K562 (cell line): Measurements from ENCODE around the gene C19orf85. TPM values are rescaled to one million over a fixed set of nuclear protein-coding genes. Genes with fewer than 3 reads are reported as not detected.

Experiments
- BRF2 ChIP-seq: IDR thresholded peaks from 3 replicates; pipeline ENCODE4 v1.6.1; 2011; ENCODE audit warnings: borderline replicate concordance, mild to moderate bottlenecking; ENCODE audit not compliant: insufficient read length, insufficient read depth
- C11orf30 ChIP-seq: fragments of 450-650 bp; IDR thresholded peaks from 2 replicates; pipeline ENCODE4 v1.6.1; 2016; ENCODE audit warnings: low read depth, mild to moderate bottlenecking
- CGGBP1 ChIP-seq: fragments of 250-450 bp; sonication (Bioruptor Pico); IDR thresholded peaks from 2 replicates; pipeline ENCODE4 v1.9.0; 2021; ENCODE audit warnings: mild to moderate bottlenecking
- CREBBP ChIP-seq: IDR thresholded peaks from one replicate; pipeline ENCODE4 v1.6.1; 2012; ENCODE audit warnings: low read depth, mild to moderate bottlenecking, control low read depth, inconsistent platforms, low read length
- ESRRA ChIP-seq: fragments of 450-650 bp; IDR thresholded peaks from 2 replicates; pipeline ENCODE4 v1.6.1; 2014; ENCODE audit warnings: low read depth, mild to moderate bottlenecking, moderate library complexity, borderline replicate concordance
- ETV6 ChIP-seq, 3 experiments: fragments of 150-350 bp in 1 of 3; sonication (generic) in 1 of 3; formaldehyde crosslinking in 1 of 3; IDR thresholded peaks; 2 replicates each; pipeline versions ENCODE4 v1.6.1 to v1.8.0; 2014 to 2022; ENCODE audit warnings: borderline replicate concordance in 2 of 3, low read depth in 2 of 3, antibody characterized with exemption in 1 of 3, low read length in 1 of 3, mild to moderate bottlenecking in 1 of 3, missing genetic modification reagents in 1 of 3
- HCFC1 ChIP-seq: IDR thresholded peaks from 2 replicates; pipeline ENCODE4 v1.6.1; 2012; ENCODE audit warnings: low read depth, low read length, improper control_type of control experiment
- IRF9 ChIP-seq: fragments of 450-650 bp; IDR thresholded peaks from 2 replicates; pipeline ENCODE4 v1.6.1; 2016; ENCODE audit warnings: missing biosample characterization, missing genetic modification characterization
- KDM4B ChIP-seq, 2 experiments: fragments of 450-650 bp in 1 of 2; sonication (generic) in 1 of 2; IDR thresholded peaks; 2 replicates each; pipeline ENCODE4 v1.6.1; 2016 to 2017; ENCODE audit warnings: borderline replicate concordance in 2 of 2, antibody characterized with exemption in 1 of 2, low read depth in 1 of 2, mild to moderate bottlenecking in 1 of 2
- PCBP1 ChIP-seq: fragments of 200-400 bp; formaldehyde crosslinking; IDR thresholded peaks from 2 replicates; pipeline ENCODE4 v1.6.1; 2018; ENCODE audit warnings: mild to moderate bottlenecking, low read depth, low read length; ENCODE audit not compliant: poor library complexity, severe bottlenecking
- SMAD2 ChIP-seq: fragments of 150-350 bp; IDR thresholded peaks from 2 replicates; pipeline ENCODE4 v1.6.1; 2014; ENCODE audit warnings: low read depth, mild to moderate bottlenecking, low read length
- ZNF639 ChIP-seq, 2 experiments: fragments of 200-800 bp in 1 of 2; sonication (Bioruptor generic) in 1 of 2; sonication (generic) in 1 of 2; formaldehyde crosslinking in 1 of 2; IDR thresholded peaks in 1 of 2; conservative IDR thresholded peaks in 1 of 2; 2 replicates each; pipeline versions ENCODE4 v1.5.0 to v1.6.1; 2016 to 2020; ENCODE audit warnings: missing compliant biosample characterization in 1 of 2, missing genetic modification characterization in 1 of 2, missing genetic modification reagents in 1 of 2
- ZNF644 ChIP-seq: fragments of 200-800 bp; sonication (Bioruptor generic); IDR thresholded peaks from 2 replicates; pipeline ENCODE4 v1.6.1; 2016; ENCODE audit warnings: low read depth, missing genetic modification characterization, missing compliant biosample characterization
- ZNF699 ChIP-seq: fragments of 250-450 bp; sonication (Bioruptor Pico); IDR thresholded peaks from 2 replicates; pipeline ENCODE4 v1.8.0; 2021; ENCODE audit warnings: mild to moderate bottlenecking, moderate library complexity; ENCODE audit not compliant: insufficient replicate concordance
- polyA plus RNA-seq, 8 experiments: library from polyadenylated mRNA; depleted of rRNA in 4 of 8; stranded (reverse) in 5 of 8; unstranded in 3 of 8; fragments of >200 nt; fragmentation: Nextera tagmentation in 2 of 8; fragmentation: Illumina TruSeq in 1 of 8; extraction: Ambion mirVana in 2 of 8; extraction: Trizol in 1 of 8; gene quantifications; 2 replicates each; pipeline versions ENCODE4 v1.2.1 to v1.2.3, GENCODE V29; 2011 to 2014; ENCODE audit warnings: inconsistent platforms in 1 of 8, missing spikeins in 1 of 8
- total RNA-seq, 7 experiments: library from RNA; depleted of rRNA in 6 of 7; stranded (reverse); fragments of >200 nt in 6 of 7; fragmentation: Illumina TruSeq in 2 of 7; extraction: Trizol in 2 of 7; gene quantifications; 2 replicates each; pipeline versions ENCODE4 v1.2.1 to v1.2.3, GENCODE V29; 2011 to 2021; ENCODE audit warnings: low replicate concordance in 1 of 7
- TF ChIP-seq, protein P1 (sequence below): fragments of 450-650 bp; formaldehyde crosslinking; IDR thresholded peaks from 2 replicates; pipeline ENCODE4 v1.4.0; 2020; ENCODE audit warnings: mild to moderate bottlenecking, mixed read lengths
- TF ChIP-seq, protein P2 (sequence below): fragments of 250-450 bp; sonication (Bioruptor Pico); IDR thresholded peaks from 2 replicates; pipeline ENCODE4 v1.5.0; 2020; ENCODE audit warnings: mild to moderate bottlenecking, borderline replicate concordance

C19orf85 gene
- total and polyA plus RNA-seq, 9 of the 15 experiments (the other 6 are each of a cell fraction or from before 2014, with no cell fraction given), result not detected

GRCh38 chr19:55484593-55485438, 20.3 kb upstream of the C19orf85 start, which contains the start of gene NAT14 (continued):
- TF ChIP-seq ZNF639 (CRISPR knock-in tag; conservative IDR thresholded peaks at IDR 0.05 in 1 of 2, IDR thresholded peaks at IDR 0.05 in 1 of 2) (0 out of 4 replicates have a peak, but pooled peaks of 1 of the 2 experiments have one; percentile 37), HCFC1 (peak; percentile 44), ESRRA (no peak; the same call in 1 of the 2 replicates), KDM4B (IDR thresholded peaks at IDR 0.05; ENCODE audit: borderline replicate concordance in 2 of 2, low read depth in 1 of 2) (0 out of 4 replicates have a peak, but pooled peaks of 1 of the 2 experiments have one; percentile 18), ZNF644 (tag) (no peak), ZNF699 (no peak), CGGBP1 (CRISPR knock-in tag) (no peak), C11orf30 (no peak; the same call in 1 of the 2 replicates), ETV6 (IDR thresholded peaks at IDR 0.05; ENCODE audit: borderline replicate concordance in 1 of 2, low read depth in 2 of 2, low read length in 1 of 2) (no peak; a peak in 1 of 4 replicates), ETV6 (CRISPR knock-in tag; IDR thresholded peaks at IDR 0.05; ENCODE audit: borderline replicate concordance) (no peak), BRF2 (no peak), CREBBP (no peak), IRF9 (tag) (no peak), SMAD2 (no peak), PCBP1 (peak; percentile 42)
- TF ChIP-seq, protein P1, sequence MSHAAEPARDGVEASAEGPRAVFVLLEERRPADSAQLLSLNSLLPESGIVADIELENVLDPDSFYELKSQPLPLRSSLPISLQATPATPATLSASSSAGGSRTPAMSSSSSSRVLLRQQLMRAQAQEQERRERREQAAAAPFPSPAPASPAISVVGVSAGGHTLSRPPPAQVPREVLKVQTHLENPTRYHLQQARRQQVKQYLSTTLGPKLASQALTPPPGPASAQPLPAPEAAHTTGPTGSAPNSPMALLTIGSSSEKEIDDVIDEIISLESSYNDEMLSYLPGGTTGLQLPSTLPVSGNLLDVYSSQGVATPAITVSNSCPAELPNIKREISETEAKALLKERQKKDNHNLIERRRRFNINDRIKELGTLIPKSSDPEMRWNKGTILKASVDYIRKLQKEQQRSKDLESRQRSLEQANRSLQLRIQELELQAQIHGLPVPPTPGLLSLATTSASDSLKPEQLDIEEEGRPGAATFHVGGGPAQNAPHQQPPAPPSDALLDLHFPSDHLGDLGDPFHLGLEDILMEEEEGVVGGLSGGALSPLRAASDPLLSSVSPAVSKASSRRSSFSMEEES (CRISPR knock-in tag), result no peak
- TF ChIP-seq, protein P2, sequence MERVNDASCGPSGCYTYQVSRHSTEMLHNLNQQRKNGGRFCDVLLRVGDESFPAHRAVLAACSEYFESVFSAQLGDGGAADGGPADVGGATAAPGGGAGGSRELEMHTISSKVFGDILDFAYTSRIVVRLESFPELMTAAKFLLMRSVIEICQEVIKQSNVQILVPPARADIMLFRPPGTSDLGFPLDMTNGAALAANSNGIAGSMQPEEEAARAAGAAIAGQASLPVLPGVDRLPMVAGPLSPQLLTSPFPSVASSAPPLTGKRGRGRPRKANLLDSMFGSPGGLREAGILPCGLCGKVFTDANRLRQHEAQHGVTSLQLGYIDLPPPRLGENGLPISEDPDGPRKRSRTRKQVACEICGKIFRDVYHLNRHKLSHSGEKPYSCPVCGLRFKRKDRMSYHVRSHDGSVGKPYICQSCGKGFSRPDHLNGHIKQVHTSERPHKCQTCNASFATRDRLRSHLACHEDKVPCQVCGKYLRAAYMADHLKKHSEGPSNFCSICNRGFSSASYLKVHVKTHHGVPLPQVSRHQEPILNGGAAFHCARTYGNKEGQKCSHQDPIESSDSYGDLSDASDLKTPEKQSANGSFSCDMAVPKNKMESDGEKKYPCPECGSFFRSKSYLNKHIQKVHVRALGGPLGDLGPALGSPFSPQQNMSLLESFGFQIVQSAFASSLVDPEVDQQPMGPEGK, result no peak
